ENCODE measurements around the gene CCNDBP1.
"Not testable (repeated sequence)": the region's sequence is repeated elsewhere in the genome, so short reads cannot be mapped to it uniquely, and the experiment has no call there.

The CCNDBP1 gene

DNA sequence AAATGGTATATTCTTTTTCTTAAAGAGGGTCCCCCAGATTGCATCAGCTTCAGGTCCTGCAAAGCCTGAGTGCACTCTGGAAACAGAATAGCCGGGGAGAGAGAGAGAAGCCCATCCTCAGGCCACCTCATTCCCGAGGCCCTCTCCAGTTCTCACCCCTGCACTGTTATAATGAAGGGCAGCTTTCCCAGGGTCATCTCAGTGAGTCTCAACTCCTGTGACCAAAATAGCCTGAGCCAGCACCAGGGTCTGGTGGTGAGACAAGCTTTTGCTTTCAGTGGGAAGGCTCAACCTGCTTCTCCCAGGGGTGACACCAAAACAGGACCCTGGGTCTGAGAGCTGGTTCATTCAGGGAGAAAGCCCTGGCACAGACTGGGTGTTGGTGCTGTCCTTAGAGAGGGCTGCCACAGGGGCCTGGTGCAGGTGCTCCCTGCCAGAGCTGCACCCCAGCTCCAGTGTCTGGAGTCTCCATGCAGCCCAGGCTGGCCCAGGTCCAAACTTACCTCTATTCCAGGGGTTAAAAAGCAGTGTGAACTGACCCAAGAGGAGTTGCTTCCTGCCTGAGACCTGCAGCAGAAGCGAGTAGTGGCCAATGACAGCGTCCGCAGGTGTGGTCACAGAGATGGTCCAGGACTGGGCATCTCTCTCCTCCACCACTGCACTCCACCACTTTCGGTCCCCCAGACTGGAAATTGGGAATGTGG is 29.5 kb downstream of the CCNDBP1 start:
- DNase-seq (ENCODE audit: low read depth in 2 of 2): no peak

- no peak for DNase-seq (ENCODE audit: low read depth in 2 of 2)
Measured at GRCh38 chr15:43215961-43216360, 30.8 kb downstream of the CCNDBP1 start.

GRCh38 chr15:43218908-43219706 is 33.9 kb downstream of the CCNDBP1 start:
- DNase-seq (ENCODE audit: low read depth in 2 of 2): peak in 1 of 2 donors; percentile 7

- DNase-seq (ENCODE audit: low read depth in 2 of 2): no peak
Measured at GRCh38 chr15:43219929-43220928, 35.0 kb downstream of the CCNDBP1 start.

DNA sequence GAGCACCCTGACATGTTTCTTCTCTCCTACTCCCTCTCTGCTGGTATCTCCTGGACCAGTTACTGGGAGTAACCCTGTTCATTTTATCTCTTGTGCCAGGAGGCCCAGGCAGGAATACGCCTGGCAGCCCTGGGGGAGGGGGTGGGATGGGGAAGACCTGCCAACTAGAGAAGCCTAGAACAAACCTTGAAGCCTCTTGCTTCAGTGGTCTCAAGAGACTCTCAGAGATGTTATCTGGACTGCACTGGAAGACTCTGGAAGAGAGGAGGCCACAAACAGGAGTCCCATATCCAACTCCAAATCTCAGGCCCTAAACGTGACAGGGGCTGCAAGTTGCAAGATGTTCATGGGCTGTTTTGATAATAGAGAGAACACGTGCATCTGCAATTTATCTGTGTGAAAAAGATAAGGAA is 35.8 kb downstream of the CCNDBP1 start, which contains the start of gene EPB42:
Gene EPB42, minus strand, starts transcription at position 28 of the 413 bp plus-strand sequence. CDS start 193 bp downstream, outside the sequence.
- DNase-seq (ENCODE audit: low read depth in 2 of 2): no peak

DNA sequence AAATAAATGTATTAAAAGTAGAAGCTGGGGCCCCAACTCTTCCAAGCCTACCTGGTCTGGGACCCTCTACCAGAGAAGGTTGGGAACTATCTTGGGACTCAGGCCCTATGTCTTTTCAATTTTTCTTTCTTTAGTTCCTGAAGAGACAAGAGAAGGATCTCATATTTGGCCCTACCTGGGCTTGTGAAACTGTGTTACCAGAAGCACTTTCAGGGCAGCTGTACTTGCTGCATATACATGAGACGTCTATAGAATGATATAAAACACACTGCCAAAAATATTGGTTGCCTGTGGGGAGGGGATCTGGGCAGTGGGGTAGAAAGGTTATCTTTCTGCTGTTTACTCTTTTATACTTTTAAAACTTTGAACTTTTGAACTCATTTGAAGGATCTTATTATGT is 36.2 kb downstream of the CCNDBP1 start:
- DNase-seq (ENCODE audit: low read depth in 2 of 2): no peak

DNA sequence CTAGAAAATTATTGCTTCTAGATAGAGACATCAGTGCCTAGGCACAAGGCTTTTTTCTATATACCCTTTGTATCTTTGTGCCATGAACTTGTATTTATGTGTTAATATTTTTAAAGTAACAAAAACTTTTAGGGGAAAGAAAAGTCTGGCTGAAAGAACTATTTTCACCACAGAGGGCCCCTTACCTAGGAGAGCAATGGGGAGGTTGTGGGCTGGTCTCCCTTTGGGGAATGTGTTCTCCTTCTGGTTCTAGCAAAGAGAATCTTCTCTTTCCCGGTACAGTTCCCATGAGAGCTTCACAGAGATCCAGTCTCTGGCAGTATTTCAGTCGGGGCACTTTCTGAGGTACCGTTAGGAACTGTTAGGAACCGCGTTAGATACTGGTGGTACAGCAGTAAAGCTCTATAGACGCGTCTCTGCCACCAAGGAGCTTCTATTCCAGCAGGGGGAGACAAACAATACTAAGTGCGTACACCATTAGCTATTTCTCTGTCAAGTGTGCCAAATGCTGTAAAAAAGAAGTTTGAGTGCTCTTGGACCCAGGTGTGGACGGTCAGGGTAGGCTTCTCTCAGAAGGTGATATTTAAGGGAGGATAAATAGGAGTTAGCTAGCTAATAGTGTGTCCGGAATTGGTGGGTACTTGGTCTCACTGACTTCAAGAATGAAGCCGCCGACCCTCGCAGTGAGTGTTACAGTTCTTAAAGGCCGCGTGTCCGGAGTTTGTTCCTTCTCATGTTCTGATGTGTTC is 40.2 kb downstream of the CCNDBP1 start:
- peak; percentile 12 to 27 for DNase-seq (ENCODE audit: low read depth in 2 of 2)

DNA sequence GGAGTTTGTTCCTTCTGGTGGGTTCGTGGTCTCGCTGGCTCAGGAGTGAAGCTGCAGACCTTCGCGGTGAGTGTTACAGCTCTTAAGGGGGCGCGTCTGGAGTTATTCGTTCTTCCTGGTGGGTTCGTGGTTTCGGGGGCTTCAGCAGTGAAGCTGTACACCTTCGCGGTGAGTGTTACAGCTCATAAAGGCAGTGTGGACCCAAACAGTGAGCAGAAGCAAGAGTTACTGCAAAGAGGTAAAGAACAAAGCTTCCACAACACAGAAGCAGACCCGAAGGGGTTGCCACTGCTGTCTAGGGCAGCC is 40.7 kb downstream of the CCNDBP1 start:
- DNase-seq (ENCODE audit: low read depth in 2 of 2): not testable (repeated sequence)

- no peak for DNase-seq (ENCODE audit: low read depth in 2 of 2)
Measured at GRCh38 chr15:43226436-43227305, 41.5 kb downstream of the CCNDBP1 start.

DNA sequence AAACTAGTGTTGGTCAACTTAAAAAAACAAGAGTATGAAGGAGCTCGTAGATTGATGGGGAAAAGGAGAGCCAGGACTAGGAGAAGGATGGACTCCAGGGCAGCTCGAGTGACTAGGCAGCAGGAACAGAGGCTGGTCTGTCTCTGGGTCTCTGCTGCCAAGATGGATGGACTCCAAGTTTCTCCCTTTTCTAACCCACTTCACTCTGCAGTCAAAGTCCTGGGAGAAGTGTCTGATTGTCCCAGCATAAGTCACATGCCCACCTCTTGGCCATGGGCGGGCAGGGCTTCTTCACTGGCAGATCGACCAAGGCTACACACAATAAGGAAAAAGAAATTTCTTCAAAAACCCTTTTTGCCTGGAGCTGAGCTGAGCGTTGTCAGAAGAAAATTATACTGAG is 44.8 kb downstream of the CCNDBP1 start:
- DNase-seq (ENCODE audit: low read depth in 2 of 2): no peak

DNA sequence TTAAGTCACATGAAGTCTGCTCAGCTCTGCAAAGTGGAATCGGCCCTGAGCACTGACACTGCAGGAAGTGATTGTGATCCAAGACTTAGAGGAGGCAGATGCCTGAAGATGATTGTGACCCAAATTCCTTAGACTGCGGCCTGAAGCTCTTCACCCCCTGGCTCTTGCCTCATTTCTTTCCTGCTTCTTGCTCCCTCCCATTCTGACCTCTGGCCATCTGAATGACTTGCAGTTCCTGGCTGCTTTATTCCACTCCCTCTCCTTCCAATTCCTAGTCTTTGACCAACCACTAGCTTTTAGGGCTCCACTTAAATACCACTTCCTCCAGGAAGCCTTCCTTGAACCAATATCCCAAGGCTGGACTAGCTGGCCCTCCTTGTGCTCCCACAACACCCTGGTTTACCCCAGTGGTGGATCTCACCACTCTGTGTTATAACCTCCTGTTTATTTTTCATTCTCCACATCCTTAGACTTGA is 45.5 kb downstream of the CCNDBP1 start:
- DNase-seq (ENCODE audit: low read depth in 2 of 2): no peak

DNA sequence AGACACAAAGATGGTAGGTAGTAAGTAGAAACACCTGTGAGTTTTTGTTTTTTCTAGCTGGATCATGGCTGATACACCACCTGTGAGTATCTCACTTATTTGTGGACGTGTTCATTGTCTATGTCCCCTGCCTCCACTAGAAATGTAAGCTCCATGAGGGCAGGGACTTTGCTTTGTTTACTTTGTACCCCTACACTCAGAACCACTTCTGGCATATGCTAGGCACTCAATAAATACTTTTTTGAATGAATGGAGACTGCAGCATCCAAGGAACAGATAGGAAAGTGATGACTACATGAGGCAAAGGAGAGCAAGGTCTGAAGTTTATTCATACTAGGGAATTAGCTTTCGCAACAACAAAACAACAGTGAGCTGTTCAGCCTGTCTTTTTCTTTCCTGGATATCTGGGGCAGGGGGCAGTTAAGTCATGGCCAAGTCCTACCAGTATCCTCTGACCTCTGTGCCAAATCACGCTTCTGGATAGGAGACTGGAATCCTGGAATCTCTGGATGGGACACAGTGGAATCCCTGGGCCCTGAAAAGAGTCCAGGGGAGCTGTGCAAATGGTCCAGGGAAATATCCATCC is 47.2 kb downstream of the CCNDBP1 start:
- no peak for DNase-seq (ENCODE audit: low read depth in 2 of 2)

GRCh38 chr15:43235536-43235935 is 50.3 kb downstream of the CCNDBP1 start:
- DNase-seq (ENCODE audit: low read depth in 2 of 2): no peak

DNA sequence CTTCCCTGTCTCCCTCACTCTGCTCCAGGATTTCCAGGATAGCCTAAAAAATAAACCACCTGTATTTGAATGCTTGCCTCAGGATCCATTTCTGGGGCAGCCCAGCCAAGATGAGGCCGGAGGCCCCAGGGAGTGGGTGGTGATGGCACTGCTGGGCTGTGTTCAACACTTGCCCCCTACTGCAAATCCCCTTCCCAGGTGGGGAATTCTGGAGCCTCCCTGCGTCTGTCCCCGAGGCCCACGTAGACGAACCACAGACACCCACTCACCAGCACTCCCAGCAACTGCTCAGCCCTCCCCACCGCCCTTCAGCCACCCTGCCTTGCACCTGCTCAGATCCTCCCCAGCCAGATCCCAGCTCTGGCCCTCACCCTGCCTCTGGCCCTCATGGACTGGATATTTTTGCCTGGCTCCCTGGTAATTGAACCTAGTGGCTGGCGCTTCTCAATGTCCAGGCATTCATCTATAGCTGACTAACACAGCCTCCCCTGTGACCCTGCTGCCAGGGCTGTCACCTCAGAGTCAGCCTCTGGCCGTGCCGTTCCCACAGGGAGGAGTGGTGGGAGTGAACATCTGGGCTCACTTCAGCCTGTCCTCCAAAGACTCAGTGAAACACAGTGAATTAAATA is 52.8 kb downstream of the CCNDBP1 start:
- DNase-seq (ENCODE audit: low read depth in 2 of 2): no peak

DNA sequence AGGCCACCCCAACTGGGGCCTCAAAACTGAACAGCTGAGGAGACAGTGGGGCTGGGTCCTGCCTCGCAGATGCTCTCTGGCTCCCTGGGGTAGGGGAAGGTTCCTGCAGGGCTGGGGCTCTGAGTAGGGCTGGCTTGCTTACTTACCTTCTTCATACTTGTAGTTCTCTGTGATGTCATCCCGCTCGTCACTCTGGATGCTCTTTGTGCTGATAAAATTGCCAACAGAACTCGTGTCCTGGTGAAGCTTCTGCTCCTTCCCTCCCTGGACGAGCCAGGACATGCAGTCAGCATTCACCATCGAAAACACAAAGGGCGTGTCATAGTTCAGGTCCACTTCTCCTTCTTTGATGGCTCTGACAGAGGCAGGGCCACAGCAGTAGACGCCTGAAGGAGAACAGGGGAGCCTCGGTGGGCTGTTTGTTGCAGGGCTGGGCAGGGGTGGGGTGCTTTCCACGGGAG is 53.5 kb downstream of the CCNDBP1 start:
- DNase-seq (ENCODE audit: low read depth in 2 of 2): no peak

DNA sequence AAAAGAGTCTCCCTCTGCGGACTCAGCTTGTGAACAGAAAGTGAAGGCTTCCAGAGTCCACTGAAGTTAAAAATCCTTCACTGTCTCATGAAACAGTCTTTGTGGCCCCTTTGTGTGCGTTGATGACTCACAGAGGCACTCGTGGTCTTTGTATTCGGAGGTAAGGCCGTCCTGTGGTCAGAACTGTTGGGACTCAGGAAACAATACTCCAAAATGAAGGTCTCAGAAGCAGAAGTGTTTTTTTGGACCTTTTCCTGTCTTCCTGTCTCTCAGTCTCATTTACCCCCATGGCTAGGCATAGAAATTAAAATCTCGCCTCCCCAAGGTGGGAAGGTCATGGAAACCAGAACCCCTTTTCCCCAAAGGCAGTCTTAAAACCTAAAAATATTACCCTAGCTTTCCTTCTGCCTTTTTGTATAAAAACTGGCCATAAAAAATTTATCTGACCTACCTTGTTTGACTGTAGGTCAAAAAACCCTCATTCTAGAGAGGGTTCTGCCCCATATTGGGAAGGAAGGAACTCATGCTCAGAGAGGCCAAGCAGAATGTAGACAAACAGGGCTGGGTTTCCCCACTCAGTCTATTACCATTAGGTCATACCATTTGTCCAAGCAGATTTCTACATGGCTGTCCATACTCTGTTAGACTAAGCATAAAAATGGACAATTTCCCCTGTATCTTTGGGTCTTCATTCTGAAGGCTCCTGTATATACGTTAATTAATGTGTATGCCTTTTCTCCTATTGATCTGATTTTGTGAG is 54.7 kb downstream of the CCNDBP1 start:
- no peak for DNase-seq (ENCODE audit: low read depth in 2 of 2)

DNA sequence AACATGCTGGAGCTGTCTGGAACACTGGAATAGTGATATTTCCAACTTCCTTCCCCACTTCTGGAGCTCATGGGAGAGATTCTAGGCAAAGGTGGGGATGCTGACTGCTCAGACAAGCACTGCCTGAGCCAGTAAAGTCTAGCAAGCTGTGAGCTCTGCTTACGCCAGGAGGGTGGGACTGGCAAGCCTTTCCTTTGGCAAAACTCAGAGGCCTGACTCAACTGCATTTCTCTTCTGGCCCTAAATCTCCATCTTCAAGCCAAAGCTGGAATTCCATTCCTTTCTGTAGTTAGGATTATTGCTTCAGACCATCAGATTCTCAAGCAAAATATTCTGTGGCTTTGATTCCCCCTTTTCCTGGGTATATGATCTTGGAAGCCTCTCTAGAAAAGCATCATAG is 55.9 kb downstream of the CCNDBP1 start:
- no peak for DNase-seq (ENCODE audit: low read depth in 2 of 2)

DNA sequence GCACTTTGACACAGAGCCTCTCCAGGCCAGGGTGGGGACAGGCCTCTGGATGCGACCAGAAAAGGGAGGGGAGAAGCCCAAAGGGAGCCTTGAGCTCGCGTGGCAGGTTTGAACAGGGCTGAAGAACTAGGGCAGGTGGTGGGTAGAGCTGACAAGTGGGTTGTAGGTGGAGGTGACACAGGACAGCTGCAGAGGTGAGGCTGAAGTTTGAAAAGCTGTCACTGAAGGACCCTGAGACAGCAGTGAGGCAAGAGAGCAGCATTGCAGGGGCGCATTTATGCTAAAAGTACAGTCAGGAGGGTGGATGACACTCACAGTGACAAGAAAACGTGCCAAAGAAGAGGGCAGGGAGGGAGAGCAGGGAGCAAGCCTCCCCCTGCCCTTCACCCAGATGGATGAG is 57.4 kb downstream of the CCNDBP1 start:
- DNase-seq (ENCODE audit: low read depth in 2 of 2): no peak
